GM23248 (cell line): ENCODE results near the gene CEP41.

Source experiments
- EZH2 ChIP-seq: fragments of 200-600 bp; sonication (generic); IDR thresholded peaks from 2 replicates; pipeline ENCODE4 v1.6.1; 2018; ENCODE audit warnings: antibody characterized with exemption, mild to moderate bottlenecking; ENCODE audit not compliant: insufficient read depth, poor library complexity, severe bottlenecking
- EZH2phosphoT487 ChIP-seq: fragments of 200-600 bp; sonication (generic); IDR thresholded peaks from 2 replicates; pipeline ENCODE4 v1.6.1; 2018; ENCODE audit warnings: antibody characterized with exemption, moderate library complexity, mild to moderate bottlenecking, low read depth; ENCODE audit not compliant: insufficient read depth

- TF ChIP-seq EZH2 = no peak
- TF ChIP-seq EZH2phosphoT487 = no peak
Observed at GRCh38 chr7:130401101-130401500, 39.7 kb downstream of the CEP41 start.
